ENCODE data around the gene GADD45G.

GADD45G gene

GRCh38 chr9:89604729-89605464, at the start of gene GADD45G:
GADD45G (plus strand) TSS chr9:89605012; CDS start chr9:89605122, 110 bp downstream.
- peak within 1 kb of the TSS in 20 of 21 experiments; percentile 63 to 95 (median 82) for H3K27ac ChIP-seq
- peak within 1 kb of the TSS; percentile 54 to 70 (median 65) for H3K4me3 ChIP-seq

GRCh38 chr9:89555036-89555415, 49.8 kb upstream of the GADD45G start:
- no peak overlapping the region for H3K4me3 ChIP-seq
- peak overlapping the region in 1 of 21 experiments; percentile 26 for H3K27ac ChIP-seq

GRCh38 chr9:89555451-89556375, 49.1 kb upstream of the GADD45G start:
- H3K4me3 ChIP-seq, result no peak overlapping the region

GRCh38 chr9:89558196-89558899, 46.5 kb upstream of the GADD45G start:
- Histone ChIP-seq H3K4me3 (no peak overlapping the region), H3K27ac (no peak overlapping the region)

More at GRCh38 chr9:89555451-89556375, 49.1 kb upstream of the GADD45G start:
- peak overlapping the region in 6 of 21 experiments; percentile 4 to 44 (median 26) for H3K27ac ChIP-seq

GRCh38 chr9:89558948-89559347, 45.9 kb upstream of the GADD45G start:
- H3K4me3 ChIP-seq, result no peak overlapping the region
- no peak overlapping the region for H3K27ac ChIP-seq

GRCh38 chr9:89562186-89562814, 42.5 kb upstream of the GADD45G start:
- Histone ChIP-seq H3K4me3 (no peak overlapping the region), H3K27ac (no peak overlapping the region)

GRCh38 chr9:89563571-89564345, 41.1 kb upstream of the GADD45G start:
- no peak overlapping the region for H3K4me3 ChIP-seq
- no peak overlapping the region for H3K27ac ChIP-seq

GRCh38 chr9:89564346-89564878, 40.4 kb upstream of the GADD45G start:
- no peak overlapping the region for H3K4me3 ChIP-seq
- no peak overlapping the region for H3K27ac ChIP-seq

- Histone ChIP-seq H3K4me3 (no peak overlapping the region), H3K27ac (no peak overlapping the region)
Measured at GRCh38 chr9:89567649-89568048, 37.2 kb upstream of the GADD45G start.

GRCh38 chr9:89574309-89574708, 30.5 kb upstream of the GADD45G start:
- Histone ChIP-seq H3K4me3 (no peak overlapping the region), H3K27ac (no peak overlapping the region)

- no peak overlapping the region for H3K27ac ChIP-seq
- no peak overlapping the region for H3K4me3 ChIP-seq
Measured at GRCh38 chr9:89576404-89576839, 28.4 kb upstream of the GADD45G start.

- no peak overlapping the region for H3K4me3 ChIP-seq
- H3K27ac ChIP-seq, result no peak overlapping the region
Measured at GRCh38 chr9:89577363-89577762, 27.4 kb upstream of the GADD45G start.

GRCh38 chr9:89579741-89580385, 24.9 kb upstream of the GADD45G start:
- H3K4me3 ChIP-seq, result no peak overlapping the region
- H3K27ac ChIP-seq, result no peak overlapping the region

GRCh38 chr9:89586311-89586710, 18.5 kb upstream of the GADD45G start:
- no peak overlapping the region for H3K4me3 ChIP-seq
- no peak overlapping the region for H3K27ac ChIP-seq

- Histone ChIP-seq H3K4me3 (no peak overlapping the region), H3K27ac (no peak overlapping the region)
Measured at GRCh38 chr9:89588271-89588879, 16.4 kb upstream of the GADD45G start.

- no peak overlapping the region for H3K27ac ChIP-seq
Measured at GRCh38 chr9:89590415-89590814, 14.4 kb upstream of the GADD45G start.

GRCh38 chr9:89591274-89592212, 13.3 kb upstream of the GADD45G start:
- Histone ChIP-seq H3K4me3 (no peak overlapping the region), H3K27ac (no peak overlapping the region)

More at GRCh38 chr9:89590415-89590814, 14.4 kb upstream of the GADD45G start:
- no peak overlapping the region for H3K4me3 ChIP-seq

Measured in skin epidermis (tissue), 12 donors.